Glomerular endothelial cell (primary cell): ENCODE data around the gene CTDSPL. TPM values are rescaled to one million over a fixed set of nuclear protein-coding genes. Genes with fewer than 3 reads are reported as not detected.
"Not testable (repeated sequence)": the region's sequence is repeated elsewhere in the genome, so short reads cannot be mapped to it uniquely, and the experiment has no call there.

Experiments
- DNase-seq: peaks from one replicate; pipeline ENCODE4 v3.0.0-alpha.2; 2011; ENCODE audit warnings: low read depth, low spot score; ENCODE audit errors: extremely low read depth
- total RNA-seq: library from RNA; depleted of rRNA; stranded (reverse); fragments of >200 nt; gene quantifications from 2 replicates; pipeline ENCODE4 v1.2.3, GENCODE V29; 2015

The CTDSPL gene
- total RNA-seq, 1 donor from 2014 or later = 21.1 TPM

GRCh38 chr3:38029400-38030125 is 167.9 kb downstream of the CTDSPL start, which contains the start of gene PLCD1:
TSS of gene PLCD1 (minus strand) at chr3:38029642. CDS start at chr3:38029539, 103 bp downstream.
- no peak for DNase-seq

- no peak for DNase-seq
These were observed 168.7 kb downstream of the CTDSPL start for GRCh38 chr3:38030126-38031021.

GRCh38 chr3:38031022-38031994 is 169.6 kb downstream of the CTDSPL start:
- DNase-seq = no peak

- no peak for DNase-seq
These were observed 170.7 kb downstream of the CTDSPL start for GRCh38 chr3:38032328-38032865.

- DNase-seq = not testable (repeated sequence)
These were observed 171.9 kb downstream of the CTDSPL start for GRCh38 chr3:38033586-38033985.

Other genes with a start within 250 kb of the CTDSPL start
- 6.7 and 7.6 TPM in 2 replicates for gene VILL, start 128.9 kb downstream of the CTDSPL start, total RNA-seq
- 13.0 and 16.6 TPM in 2 replicates for gene PLCD1, start 167.8 kb downstream of the CTDSPL start, total RNA-seq
- gene DLEC1, start 177.3 kb downstream of the CTDSPL start, total RNA-seq = not detected in 2 replicates